Endometrial microvascular endothelial cells (primary cell): ENCODE data around the gene IGLON5. TPM values are rescaled to one million over a fixed set of nuclear protein-coding genes. Genes with fewer than 3 reads are reported as not detected.

Source experiments
- in situ Hi-C: cut with HindIII; loops from 2 replicates; pipeline ENCODE4 v1.10.0; 2017; ENCODE audit warnings: low sequenced_read_pairs, low pct_unique_long_range_greater_than_20kb; ENCODE audit errors: inconsistent ontology term
- total RNA-seq: library from RNA; depleted of rRNA; stranded (reverse); fragments of >200 nt; gene quantifications from one replicate; pipeline ENCODE4 v1.2.3, GENCODE V29; 2015; ENCODE audit errors: inconsistent ontology term

The IGLON5 gene
- total RNA-seq, 1 donor from 2014 or later = not detected

DNA sequence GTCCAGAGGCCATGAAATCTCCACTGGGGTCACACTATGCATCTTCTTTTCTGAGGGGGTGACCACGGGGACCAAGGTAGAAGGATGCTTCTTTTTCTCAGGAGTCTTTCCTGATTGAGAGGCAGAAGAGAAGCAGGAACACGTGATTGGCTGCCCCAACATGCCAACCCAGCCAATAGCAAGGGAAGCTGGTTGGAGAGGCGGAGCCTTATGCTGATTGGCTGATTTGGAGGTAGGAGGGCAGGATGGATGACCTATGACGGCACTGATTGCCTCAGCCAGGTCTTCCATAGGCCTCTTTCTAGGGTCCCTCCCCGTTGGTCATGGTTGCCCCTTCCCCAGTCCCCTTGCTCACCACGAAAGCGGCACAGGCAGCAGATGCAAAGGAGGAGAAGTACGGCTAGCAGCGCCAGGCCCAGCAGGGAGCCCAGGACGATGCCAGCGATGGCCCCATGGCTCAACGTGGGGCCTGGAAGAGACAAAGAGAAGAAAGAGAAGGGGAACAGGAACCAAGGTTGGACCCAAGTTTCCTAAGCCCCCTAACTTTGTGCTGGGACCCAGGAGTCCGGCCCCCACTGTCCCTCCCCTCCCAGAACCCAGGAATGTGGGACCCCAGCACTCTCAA is 22.5 kb downstream of the IGLON5 start:
- in situ Hi-C loops = no loop called here

GRCh38 chr19:51337141-51337860 is 25.9 kb downstream of the IGLON5 start:
- in situ Hi-C loops = no loop called here

- in situ Hi-C loops = no loop called here
Measured at GRCh38 chr19:51337861-51338562, 26.6 kb downstream of the IGLON5 start.

DNA sequence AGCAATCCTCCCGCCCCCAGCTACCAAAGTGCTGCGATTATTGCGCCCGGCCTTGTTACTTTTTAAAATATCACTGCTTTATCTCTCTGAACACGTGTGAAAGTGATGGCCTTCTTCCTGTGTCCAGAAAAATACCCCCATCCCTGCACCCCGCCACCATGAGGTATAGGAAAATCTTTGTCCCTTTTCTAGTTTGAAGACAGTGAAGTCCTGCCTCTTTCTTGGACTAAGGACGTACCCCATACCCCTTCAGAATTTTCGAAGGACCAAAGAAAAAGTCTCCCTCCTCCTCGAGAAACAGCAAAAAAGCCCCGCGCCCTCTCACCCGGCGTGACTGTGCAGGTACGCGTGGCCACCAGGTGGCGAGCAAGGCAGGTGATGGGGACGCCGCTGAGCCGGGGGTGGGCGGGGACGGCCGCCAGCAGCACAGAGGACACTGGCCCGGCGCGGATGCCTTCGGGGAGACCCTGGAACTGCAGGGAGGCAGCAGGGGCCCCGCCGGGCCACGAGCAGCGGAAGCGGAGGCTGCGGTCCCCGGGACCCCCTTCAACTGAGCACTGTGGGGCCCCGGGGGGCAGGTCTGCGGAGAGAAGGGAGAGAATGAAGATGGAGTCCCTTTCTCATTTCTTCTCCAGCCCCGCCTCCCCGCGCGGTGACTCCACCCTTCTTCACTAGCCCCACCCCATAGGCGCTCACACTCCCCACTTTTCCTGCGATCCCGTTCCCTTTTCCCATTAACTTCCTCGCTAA is 27.3 kb downstream of the IGLON5 start:
- in situ Hi-C loops = no loop called here

DNA sequence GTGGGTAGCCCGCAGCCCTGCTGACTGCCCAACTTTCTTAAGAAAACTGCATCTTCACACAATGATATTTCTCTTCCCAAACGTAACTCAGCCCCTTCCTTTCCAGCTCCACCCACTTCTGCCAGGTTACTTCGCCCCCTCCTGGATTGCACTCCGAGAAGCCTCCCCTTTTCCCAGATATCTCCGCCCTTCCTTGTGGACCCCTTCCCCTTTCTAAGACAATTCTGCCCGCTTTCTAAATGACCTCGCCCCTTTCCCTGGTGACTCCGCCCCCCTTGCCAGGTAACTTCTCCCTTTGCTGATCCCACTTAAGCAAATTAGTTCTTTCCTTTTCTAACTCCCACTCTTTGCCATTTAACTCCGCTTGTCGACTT is 27.9 kb downstream of the IGLON5 start:
- in situ Hi-C loops = no loop called here

DNA sequence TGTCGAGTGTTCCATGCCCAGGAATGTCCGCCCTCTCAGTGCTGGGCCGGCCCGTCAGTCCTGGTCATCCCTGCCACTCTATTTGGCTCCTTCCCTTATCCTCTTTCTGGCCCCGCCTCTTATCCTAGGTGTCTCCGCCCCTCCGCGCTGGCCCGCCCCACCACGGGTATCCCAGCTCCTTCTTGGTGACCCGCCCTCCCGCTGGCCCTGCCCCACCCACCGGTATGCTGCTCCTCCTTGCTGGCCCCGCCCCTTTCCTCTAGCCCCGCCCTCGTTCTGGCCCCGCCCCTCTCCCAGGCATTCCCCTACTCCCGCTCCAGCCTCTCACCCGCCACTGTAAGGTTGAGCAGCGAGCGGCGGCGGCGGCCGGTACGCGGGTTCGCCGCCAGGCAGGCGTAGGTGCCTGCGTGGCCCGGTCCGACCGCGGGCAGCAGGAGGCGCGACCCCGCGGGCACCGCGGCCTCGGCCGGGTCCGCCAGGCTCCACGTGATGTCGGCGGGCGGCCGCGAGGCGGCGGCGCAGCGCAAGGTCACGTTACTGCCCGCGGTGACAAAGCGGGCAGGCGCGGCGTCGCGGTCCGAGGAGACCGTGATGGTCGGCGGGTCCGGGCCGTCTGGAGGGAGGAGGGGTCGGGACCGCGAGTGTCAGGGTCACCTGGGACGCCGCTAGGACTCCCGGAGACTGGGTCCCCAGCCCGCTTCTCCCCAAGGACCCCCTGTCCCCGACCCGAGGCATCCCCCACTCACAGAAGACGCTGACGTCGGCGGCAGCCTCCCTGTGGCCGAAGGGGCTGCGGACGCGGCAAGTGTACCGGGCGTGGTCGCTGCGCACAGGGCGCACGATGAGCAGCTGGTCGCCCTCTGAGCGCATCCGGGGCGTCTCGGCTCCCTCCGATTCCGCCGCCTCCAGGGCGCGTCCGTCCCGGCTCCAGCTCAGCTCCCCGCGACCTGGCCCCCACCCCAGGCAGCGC is 28.5 kb downstream of the IGLON5 start:
- in situ Hi-C loops = no loop called here

DNA sequence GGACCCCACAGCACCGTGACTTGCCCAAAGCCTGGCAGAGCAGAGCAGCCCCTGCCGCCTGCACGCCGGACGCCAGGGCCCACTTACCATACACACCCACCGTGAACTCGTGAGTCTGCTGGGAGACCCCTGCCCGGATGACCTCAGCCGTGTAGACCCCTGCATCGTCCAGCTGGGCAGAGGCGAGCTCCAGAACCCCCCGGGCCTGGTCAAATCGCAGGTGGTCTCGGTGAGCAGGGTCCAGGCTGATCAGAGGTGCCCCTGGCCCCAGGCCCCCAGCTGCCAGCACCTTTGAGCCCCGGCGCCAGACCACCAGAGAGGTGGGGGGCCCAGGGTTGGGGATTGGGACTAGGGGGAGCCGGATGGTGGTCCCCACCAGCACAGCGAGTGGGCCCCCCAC is 29.6 kb downstream of the IGLON5 start:
- in situ Hi-C loops = no loop called here

DNA sequence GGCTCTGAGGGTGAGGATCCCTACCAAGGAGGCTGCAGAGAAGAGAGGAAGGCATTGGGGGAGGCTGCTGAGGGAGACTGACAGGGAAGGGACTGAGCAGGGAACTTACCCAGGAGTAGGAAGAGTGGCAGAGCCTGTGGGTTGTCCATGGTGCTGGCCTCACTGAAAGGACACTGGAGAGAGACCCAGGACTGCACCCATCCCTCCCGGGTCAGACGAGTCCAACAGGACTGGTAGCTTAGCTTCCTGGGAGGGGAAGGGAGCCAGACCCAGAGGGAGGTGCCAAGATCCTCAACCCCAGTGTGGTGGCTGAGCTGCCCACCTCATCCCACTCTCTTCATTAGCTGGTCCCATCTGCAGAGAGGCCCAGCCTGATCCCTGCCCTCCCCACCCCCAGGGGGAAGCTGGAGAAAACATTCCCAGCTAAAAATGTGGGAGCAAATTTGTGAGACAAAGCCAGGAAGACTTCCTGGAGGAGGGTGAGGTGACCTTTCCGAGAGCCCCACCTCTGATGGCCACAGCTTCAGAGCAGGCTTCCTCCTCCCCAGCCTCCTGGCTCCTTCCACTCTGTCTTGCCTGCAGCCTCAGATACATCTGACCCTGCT is 30.6 kb downstream of the IGLON5 start, which contains the start of gene VSIG10L:
TSS of gene VSIG10L (minus strand) at position 164 of the 605 bp plus-strand sequence. CDS start at position 149, 15 bp downstream.
- in situ Hi-C loops = no loop called here

DNA sequence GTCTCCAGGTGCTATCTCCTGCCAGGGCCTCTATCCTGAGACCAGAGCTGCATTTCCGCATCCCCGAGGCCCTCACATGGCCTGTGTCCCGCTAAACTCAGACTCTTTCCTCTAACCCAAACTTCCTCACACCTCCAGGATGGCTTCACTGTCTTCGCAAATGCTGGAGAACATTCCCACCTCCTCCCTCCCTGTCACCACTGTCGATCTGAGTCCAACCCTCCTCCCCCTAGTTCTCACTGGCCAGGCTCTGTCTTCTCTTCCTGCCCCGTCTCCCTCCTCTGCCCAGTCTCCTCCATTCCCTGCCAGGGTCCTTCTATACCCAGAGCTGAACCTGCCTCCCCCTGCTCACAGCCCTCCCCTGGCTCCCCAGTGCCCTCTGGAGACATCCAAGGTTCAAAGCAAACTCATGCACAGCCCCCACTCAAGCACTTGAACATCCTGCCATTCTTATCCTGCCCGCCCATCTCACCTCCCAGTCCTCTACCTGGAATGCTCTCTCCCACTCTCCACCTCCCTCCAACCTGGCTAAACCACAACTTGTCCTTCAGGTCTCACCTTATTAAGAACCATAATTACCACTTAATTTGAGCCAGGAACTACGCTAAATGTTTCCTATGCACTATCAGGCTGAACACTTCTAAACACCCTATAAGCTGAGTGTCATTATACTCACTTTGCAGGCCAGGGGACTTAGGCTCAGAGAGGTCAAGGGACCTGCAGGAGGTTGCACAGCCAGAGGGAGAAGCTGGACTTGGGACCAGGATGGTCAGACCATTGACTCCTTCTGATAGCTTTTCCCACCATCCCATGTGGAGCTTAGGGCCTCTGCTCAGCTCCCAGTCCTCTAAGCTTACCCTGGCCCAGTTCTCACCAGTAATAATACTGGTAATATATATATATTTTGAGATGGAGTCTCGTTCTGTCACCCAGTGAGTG is 31.5 kb downstream of the IGLON5 start:
- in situ Hi-C loops = no loop called here

GRCh38 chr19:51345076-51345620 is 33.7 kb downstream of the IGLON5 start:
- in situ Hi-C loops = no loop called here

DNA sequence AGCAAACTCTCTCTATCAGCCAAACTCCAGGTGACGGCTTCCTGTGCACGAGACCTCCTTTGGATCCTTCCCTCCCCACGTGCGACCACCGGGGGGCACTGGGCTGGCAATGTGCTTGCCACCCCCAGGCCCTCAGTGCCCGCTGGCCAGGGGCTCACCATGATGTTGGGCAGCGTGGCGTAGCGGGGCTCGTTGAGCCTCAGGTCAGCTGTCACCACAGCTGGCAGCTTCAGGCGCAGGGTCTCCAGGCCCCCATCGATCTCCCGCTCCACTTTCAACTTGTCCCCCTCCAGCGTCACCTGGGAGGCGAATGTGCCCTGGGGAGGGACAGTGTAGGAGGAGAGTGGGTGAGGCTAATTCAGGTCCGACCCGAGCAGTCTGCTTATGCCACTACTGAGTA is 35.3 kb downstream of the IGLON5 start:
- in situ Hi-C loops = no loop called here

- in situ Hi-C loops = no loop called here
Measured at GRCh38 chr19:51347209-51347928, 35.9 kb downstream of the IGLON5 start.

DNA sequence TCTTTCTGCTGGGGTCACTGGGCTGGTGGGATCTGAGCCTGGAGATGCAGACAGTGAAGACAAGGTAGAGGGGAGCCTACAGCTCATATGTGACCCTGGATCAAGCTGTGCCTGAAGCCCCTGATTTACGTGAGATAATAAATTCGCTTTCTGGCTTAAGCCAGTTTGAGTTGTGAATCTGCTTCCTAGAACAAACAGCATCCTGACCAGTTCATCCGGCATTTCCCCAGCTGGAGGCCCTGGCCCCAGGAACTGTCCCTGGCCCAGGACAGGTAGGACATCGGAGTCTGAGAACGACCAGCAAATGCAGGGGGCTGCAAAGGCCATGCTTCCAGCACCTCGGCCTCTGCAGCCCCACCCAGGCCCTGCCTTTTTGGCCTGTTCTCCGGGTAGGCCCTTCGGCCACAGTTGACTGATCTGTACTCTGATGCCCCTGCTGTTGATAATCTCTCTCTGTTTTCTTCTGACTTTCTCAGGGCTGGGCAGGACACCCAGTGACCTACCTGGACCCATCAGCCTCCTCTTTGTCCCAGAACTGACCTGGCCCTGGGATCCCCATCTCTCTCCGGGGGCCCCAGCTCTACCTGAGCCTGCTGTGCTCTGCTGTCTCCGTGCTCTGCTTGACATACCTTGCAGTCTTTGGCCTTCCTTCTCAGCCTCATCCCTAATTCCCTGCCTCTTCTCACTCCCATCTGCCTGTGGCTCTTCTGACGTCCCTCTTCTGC is 40.0 kb downstream of the IGLON5 start:
- in situ Hi-C loops = no loop called here

- in situ Hi-C loops = no loop called here
Measured at GRCh38 chr19:51352783-51353360, 41.4 kb downstream of the IGLON5 start.

DNA sequence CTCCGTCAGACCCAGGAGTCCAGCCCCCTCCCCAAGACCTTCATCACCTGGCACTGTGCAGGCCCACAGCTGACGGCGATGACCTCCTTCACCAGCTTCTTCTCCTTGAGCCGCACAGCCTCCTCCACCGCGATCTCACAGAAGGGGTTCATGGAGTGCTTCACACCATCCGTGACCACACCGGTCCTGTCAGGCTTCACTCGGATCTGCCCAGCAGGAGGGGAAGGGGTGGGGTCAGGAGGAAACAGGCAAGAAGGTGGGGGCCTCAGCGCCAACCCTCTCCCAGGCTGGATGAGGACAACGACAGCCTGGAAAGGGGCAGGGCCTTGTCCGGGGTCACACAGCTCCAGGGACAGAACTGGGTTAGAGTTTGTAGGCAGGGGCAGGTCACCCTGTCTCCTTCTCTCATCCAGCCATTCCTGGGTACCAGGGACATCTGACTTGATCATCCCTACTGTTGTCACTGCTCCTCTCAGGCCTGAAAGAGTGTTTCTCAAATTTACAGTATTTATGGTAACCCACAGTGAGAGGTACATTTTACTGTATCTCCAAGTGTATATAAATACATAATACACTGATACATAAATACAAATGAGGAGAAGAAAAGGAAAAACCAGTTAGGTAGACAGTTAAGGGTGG is 42.8 kb downstream of the IGLON5 start:
- in situ Hi-C loops = no loop called here
